ENCODE results near the gene DNHD1. TPM values are rescaled to one million over a fixed set of nuclear protein-coding genes. Genes with fewer than 3 reads are reported as not detected.

The DNHD1 gene
- total RNA-seq, 1 donor from 2014 or later: 5.0 TPM

DNA sequence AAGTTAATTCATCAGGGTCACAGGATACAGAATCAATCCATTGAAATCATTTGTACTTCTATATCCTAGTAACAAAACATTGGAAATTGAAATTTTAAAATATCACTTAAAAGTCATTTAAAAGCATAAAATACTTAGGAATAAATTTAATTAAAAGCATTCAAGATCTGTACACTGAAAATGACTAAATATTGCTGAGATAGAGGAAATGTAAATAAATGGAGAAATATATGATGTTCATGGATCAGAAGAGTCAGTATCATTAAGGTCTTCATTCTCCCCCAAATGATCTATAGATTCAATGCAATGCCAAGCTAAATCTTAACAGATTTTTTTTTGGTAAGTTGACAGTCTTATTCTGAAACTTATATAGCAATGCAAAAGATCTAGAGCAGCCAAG lies 56.6 kb downstream of the DNHD1 start:
- H3K4me3 Mint-ChIP-seq: no peak overlapping the region

DNA sequence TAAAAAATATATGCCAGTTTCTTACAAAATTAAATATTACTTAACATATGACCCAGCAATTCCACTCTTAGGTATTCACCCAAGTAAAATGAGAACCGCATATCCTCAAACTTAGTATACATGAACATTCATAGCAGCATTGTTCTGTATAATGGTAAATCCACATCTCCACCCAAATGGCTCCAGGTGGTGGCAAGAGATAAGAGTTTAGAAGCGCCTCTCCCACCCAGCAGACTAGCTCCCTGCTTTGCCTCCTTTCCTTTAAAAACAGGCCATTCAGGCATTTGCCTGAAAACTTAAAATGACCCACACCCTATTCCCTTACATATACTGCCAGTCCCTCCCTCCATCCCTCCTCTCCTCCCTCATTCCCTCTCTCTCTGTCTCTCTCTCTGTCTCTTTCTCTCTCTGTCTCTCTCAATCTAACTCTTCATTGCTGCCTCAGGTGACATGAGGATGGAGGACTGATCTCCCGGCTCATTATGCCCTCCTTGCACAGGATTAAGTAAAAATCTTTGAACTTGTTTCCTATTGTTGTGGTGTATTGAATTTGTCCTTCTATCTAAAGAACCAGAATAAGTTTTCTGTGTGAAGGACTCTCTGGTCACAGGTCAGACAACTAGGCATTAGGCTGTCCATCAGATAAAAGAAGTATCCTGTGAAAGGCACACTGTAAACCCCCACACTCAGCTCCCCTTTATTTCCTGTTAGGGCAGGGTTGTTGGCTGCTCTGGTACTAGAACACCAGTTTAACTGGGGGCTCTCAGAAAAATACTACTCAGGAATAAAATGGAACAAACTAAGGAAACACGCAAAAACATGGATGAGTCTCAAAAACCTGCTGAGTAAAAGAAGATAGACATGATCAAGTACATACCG lies 58.0 kb downstream of the DNHD1 start:
- no peaks in the 10 kb centered on the region for H3K9me3 Mint-ChIP-seq
- H3K4me3 ChIP-seq: no peak overlapping the region
- TF ChIP-seq EZH2phosphoT487 (IDR thresholded peaks at IDR 0.05) (no peak), EZH2 (IDR thresholded peaks at IDR 0.05) (no peak)
- TF ChIP-seq, protein P1, sequence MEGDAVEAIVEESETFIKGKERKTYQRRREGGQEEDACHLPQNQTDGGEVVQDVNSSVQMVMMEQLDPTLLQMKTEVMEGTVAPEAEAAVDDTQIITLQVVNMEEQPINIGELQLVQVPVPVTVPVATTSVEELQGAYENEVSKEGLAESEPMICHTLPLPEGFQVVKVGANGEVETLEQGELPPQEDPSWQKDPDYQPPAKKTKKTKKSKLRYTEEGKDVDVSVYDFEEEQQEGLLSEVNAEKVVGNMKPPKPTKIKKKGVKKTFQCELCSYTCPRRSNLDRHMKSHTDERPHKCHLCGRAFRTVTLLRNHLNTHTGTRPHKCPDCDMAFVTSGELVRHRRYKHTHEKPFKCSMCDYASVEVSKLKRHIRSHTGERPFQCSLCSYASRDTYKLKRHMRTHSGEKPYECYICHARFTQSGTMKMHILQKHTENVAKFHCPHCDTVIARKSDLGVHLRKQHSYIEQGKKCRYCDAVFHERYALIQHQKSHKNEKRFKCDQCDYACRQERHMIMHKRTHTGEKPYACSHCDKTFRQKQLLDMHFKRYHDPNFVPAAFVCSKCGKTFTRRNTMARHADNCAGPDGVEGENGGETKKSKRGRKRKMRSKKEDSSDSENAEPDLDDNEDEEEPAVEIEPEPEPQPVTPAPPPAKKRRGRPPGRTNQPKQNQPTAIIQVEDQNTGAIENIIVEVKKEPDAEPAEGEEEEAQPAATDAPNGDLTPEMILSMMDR (IDR thresholded peaks at IDR 0.05): no peak
- H3K36me3 ChIP-seq: no peaks in the 10 kb centered on the region
- no peak overlapping the region for H3K4me3 Mint-ChIP-seq
- no peaks in the 10 kb centered on the region for H4K20me1 ChIP-seq (ENCODE audit: low read depth)
- no peak overlapping the region for H3K9ac ChIP-seq
- no peak overlapping the region for H3K27ac ChIP-seq
- H3K4me2 ChIP-seq: no peak overlapping the region
- no peaks in the 10 kb centered on the region for H3K27me3 ChIP-seq
- no peak overlapping the region for H3K27ac Mint-ChIP-seq
- H2AFZ ChIP-seq (replicated peaks): no peak overlapping the region
- no peaks in the 10 kb centered on the region for H3K4me1 Mint-ChIP-seq
- H3F3A ChIP-seq (ENCODE audit: low read depth): no peaks in the 10 kb centered on the region
- no peaks in the 10 kb centered on the region for H3K9me3 ChIP-seq (ENCODE audit: low read depth)
- no peaks in the 10 kb centered on the region for H3K36me3 Mint-ChIP-seq
- H3K79me2 ChIP-seq (ENCODE audit: low read depth): no peaks in the 10 kb centered on the region
- H3K4me1 ChIP-seq: no peaks in the 10 kb centered on the region
- no peak for DNase-seq (ENCODE audit: low spot score)
- peaks cover 5% of the 10 kb centered on the region for H3K27me3 Mint-ChIP-seq (ENCODE audit: insufficient read depth, low read depth)

More for the DNA sequence above, 56.6 kb downstream of the DNHD1 start:
- no peaks in the 10 kb centered on the region for H3K79me2 ChIP-seq (ENCODE audit: low read depth)
- H3K4me1 Mint-ChIP-seq: no peaks in the 10 kb centered on the region
- H3K27me3 ChIP-seq: no peaks in the 10 kb centered on the region
- DNase-seq (ENCODE audit: low spot score): no peak
- no peaks in the 10 kb centered on the region for H3K36me3 Mint-ChIP-seq
- no peak overlapping the region for H3K4me2 ChIP-seq
- H3K9me3 Mint-ChIP-seq: no peaks in the 10 kb centered on the region
- H3K4me1 ChIP-seq: no peaks in the 10 kb centered on the region
- H2AFZ ChIP-seq (replicated peaks): no peak overlapping the region
- no peak overlapping the region for H3K27ac Mint-ChIP-seq
- no peaks in the 10 kb centered on the region for H3K9me3 ChIP-seq (ENCODE audit: low read depth)
- H3F3A ChIP-seq (ENCODE audit: low read depth): no peaks in the 10 kb centered on the region
- H4K20me1 ChIP-seq (ENCODE audit: low read depth): no peaks in the 10 kb centered on the region
- H3K27ac ChIP-seq: no peak overlapping the region
- H3K27me3 Mint-ChIP-seq (ENCODE audit: insufficient read depth, low read depth): peaks cover under 1% of the 10 kb centered on the region
- H3K9ac ChIP-seq: no peak overlapping the region
- no peak overlapping the region for H3K4me3 ChIP-seq
- TF ChIP-seq EZH2phosphoT487 (IDR thresholded peaks at IDR 0.05) (no peak), EZH2 (IDR thresholded peaks at IDR 0.05) (no peak)
- TF ChIP-seq, protein P1 (IDR thresholded peaks at IDR 0.05): no peak
- H3K36me3 ChIP-seq: no peaks in the 10 kb centered on the region

DNA sequence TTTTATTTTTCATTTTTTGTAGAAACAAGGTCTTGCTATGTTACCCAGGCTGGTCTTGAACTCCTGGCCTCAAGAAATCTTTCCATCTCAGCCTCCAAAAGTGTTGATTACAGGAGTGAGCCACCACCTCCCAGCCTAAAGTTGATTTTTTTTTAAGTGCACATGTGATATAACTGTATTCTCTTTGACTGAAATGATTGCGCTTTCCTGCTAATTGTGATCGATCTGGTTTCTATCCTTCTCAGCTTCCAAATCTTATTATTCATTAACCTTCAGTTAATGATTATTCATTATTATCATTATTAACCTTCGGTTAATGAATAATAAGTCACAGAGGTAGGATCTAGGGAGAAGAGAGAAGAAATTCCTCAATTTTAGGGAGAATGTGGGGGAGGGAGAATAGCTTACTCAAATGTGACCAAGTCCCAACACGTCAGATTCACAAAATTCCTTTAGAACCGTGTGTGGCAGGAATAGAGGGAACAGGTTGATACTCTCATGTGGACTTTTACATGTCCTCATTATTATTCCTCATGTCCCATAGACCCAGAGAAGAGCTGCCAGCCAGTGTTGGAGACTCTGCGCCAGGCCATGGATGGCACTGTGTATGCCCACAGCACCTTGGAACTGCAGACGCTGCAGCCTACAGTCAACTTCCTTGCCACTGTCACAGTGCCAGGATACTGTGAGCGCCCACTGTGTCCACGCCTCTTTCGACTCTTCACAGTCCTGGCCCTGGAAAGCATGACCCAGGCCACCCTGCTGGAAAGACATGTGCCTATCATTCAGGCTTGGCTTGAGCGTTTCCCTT lies 59.3 kb downstream of the DNHD1 start:
- Histone ChIP-seq H2AFZ (replicated peaks) (no peak overlapping the region), H3K27me3 (no peaks in the 10 kb centered on the region), H3K9me3 (ENCODE audit: low read depth) (no peaks in the 10 kb centered on the region), H3K4me1 (no peaks in the 10 kb centered on the region), H4K20me1 (ENCODE audit: low read depth) (no peaks in the 10 kb centered on the region), H3K27ac (no peak overlapping the region), H3K9ac (no peak overlapping the region), H3K36me3 (no peaks in the 10 kb centered on the region), H3F3A (ENCODE audit: low read depth) (no peaks in the 10 kb centered on the region), H3K4me3 (no peak overlapping the region), H3K79me2 (ENCODE audit: low read depth) (no peaks in the 10 kb centered on the region), H3K4me2 (no peak overlapping the region)
- H3K36me3 Mint-ChIP-seq: no peaks in the 10 kb centered on the region
- no peaks in the 10 kb centered on the region for H3K9me3 Mint-ChIP-seq
- H3K4me1 Mint-ChIP-seq: no peaks in the 10 kb centered on the region
- TF ChIP-seq, protein P1 (IDR thresholded peaks at IDR 0.05): no peak
- TF ChIP-seq EZH2 (IDR thresholded peaks at IDR 0.05) (no peak), EZH2phosphoT487 (IDR thresholded peaks at IDR 0.05) (no peak)
- peaks cover 5% of the 10 kb centered on the region for H3K27me3 Mint-ChIP-seq (ENCODE audit: insufficient read depth, low read depth)
- no peak for DNase-seq (ENCODE audit: low spot score)
- no peak overlapping the region for H3K27ac Mint-ChIP-seq
- H3K4me3 Mint-ChIP-seq: no peak overlapping the region

Measured in neural progenitor cell (in vitro differentiated cells).